Endothelial cell (in vitro differentiated cells): Measurements from ENCODE around the gene FKBP2. TPM values are rescaled to one million over a fixed set of nuclear protein-coding genes. Genes with fewer than 3 reads are reported as not detected.

Source experiments
- DNase-seq: peaks from one replicate; pipeline ENCODE4 v3.0.0; 2021; ENCODE audit warnings: low spot score
- H3K27ac Mint-ChIP-seq: one replicate; pipeline ENCODE4 v1.8.0; 2021; ENCODE audit warnings: mixed read lengths, inconsistent platforms; ENCODE audit not compliant: unreplicated experiment
- H3K27me3 Mint-ChIP-seq: one replicate; pipeline ENCODE4 v1.8.0; 2021; ENCODE audit warnings: mild to moderate bottlenecking, moderate library complexity, mixed read lengths, inconsistent platforms; ENCODE audit not compliant: unreplicated experiment
- H3K36me3 Mint-ChIP-seq: one replicate; pipeline ENCODE4 v1.8.0; 2021; ENCODE audit warnings: mild to moderate bottlenecking, low read depth, mixed read lengths, inconsistent platforms; ENCODE audit not compliant: unreplicated experiment
- H3K4me1 Mint-ChIP-seq: one replicate; pipeline ENCODE4 v1.8.0; 2021; ENCODE audit warnings: mild to moderate bottlenecking, mixed read lengths, inconsistent platforms; ENCODE audit not compliant: unreplicated experiment
- H3K4me3 Mint-ChIP-seq: one replicate; pipeline ENCODE4 v1.8.0; 2021; ENCODE audit warnings: mild to moderate bottlenecking, mixed read lengths, inconsistent platforms; ENCODE audit not compliant: unreplicated experiment
- H3K9me3 Mint-ChIP-seq: one replicate; pipeline ENCODE4 v1.8.0; 2021; ENCODE audit warnings: mixed read lengths, inconsistent platforms; ENCODE audit not compliant: unreplicated experiment
- CTCF ChIP-seq: fragments of 200-600 bp; sonication (generic); IDR thresholded peaks from one replicate; pipeline ENCODE4 v1.5.0; 2021; ENCODE audit warnings: antibody characterized with exemption; ENCODE audit not compliant: unreplicated experiment
- total RNA-seq: library from RNA; stranded (reverse); fragmentation: NEBNext Ultra II Directional; extraction: Animal tissue kit (Norgen Biotek cat#: 25700); gene quantifications from one replicate; pipeline ENCODE4 v1.2.1, GENCODE V29; 2021; ENCODE audit not compliant: unreplicated experiment

The FKBP2 gene
- total RNA-seq, 1 donor from 2014 or later: 35.3 TPM

- Mint-ChIP-seq H3K27me3 (peaks cover 15% of the 10 kb centered on the region), H3K4me3 (peak within 1 kb of the TSS; percentile 91), H3K36me3 (peaks cover 2% of the 10 kb centered on the region), H3K9me3 (no peaks in the 10 kb centered on the region), H3K27ac (peak within 1 kb of the TSS; percentile 64), H3K4me1 (peaks cover 4% of the 10 kb centered on the region)
- no peak for TF ChIP-seq CTCF
- DNase-seq: peak; percentile 80
Measured at GRCh38 chr11:64230171-64230984, 10.5 kb upstream of the FKBP2 start, which contains the start of gene DNAJC4. TSS of gene DNAJC4 (plus strand) at chr11:64230548. CDS start at chr11:64230855, 307 bp downstream.

GRCh38 chr11:64230985-64231365 is 9.9 kb upstream of the FKBP2 start:
- Mint-ChIP-seq H3K4me1 (peaks cover 6% of the 10 kb centered on the region), H3K4me3 (peak overlapping the region; percentile 91), H3K27me3 (peaks cover 17% of the 10 kb centered on the region), H3K27ac (peak overlapping the region; percentile 64), H3K36me3 (peaks cover 5% of the 10 kb centered on the region), H3K9me3 (no peaks in the 10 kb centered on the region)
- no peak for TF ChIP-seq CTCF
- no peak for DNase-seq

GRCh38 chr11:64231546-64231945 is 9.3 kb upstream of the FKBP2 start:
- peaks cover 5% of the 10 kb centered on the region for H3K36me3 Mint-ChIP-seq
- no peak overlapping the region for H3K4me3 Mint-ChIP-seq
- no peak overlapping the region for H3K27ac Mint-ChIP-seq
- no peak for TF ChIP-seq CTCF
- no peaks in the 10 kb centered on the region for H3K9me3 Mint-ChIP-seq
- H3K4me1 Mint-ChIP-seq: peaks cover 6% of the 10 kb centered on the region
- peaks cover 18% of the 10 kb centered on the region for H3K27me3 Mint-ChIP-seq
- DNase-seq: no peak

DNA sequence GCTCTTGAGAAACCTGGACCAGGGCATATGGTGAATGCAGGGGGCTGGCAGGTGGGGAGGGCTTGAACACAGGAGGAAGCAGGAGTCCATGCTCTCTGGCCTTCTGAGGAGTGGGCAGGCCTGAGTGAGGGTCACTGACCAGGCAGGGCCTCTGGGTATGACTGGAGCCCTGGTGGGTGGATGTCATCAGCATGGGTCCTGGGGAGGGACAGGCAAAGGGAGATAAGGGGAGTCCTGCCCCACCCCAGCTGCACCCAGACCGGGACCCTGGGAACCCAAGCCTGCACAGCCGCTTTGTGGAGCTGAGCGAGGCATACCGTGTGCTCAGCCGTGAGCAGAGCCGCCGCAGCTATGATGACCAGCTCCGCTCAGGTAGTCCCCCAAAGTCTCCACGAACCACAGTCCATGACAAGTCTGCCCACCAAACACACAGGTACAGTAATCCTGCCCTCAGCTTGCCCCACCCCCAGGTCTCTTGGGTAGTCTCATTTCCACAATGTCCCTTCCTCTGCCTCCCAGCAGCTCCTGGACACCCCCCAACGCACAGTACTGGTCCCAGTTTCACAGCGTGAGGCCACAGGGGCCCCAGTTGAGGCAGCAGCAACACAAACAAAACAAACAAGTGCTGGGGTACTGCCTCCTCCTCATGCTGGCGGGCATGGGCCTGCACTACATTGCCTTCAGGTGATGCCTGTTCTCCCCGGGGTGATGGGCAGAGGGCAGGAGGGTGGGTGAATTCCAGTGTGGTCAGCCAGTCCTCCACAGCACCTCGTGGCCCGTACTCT is 8.5 kb upstream of the FKBP2 start:
- Mint-ChIP-seq H3K9me3 (no peaks in the 10 kb centered on the region), H3K4me1 (peaks cover 6% of the 10 kb centered on the region), H3K27me3 (peaks cover 19% of the 10 kb centered on the region), H3K27ac (no peak overlapping the region), H3K4me3 (peak overlapping the region; percentile 59), H3K36me3 (peaks cover 5% of the 10 kb centered on the region)
- DNase-seq: no peak
- no peak for TF ChIP-seq CTCF

- no peak for DNase-seq
- TF ChIP-seq CTCF: no peak
- Mint-ChIP-seq H3K27me3 (peaks cover 20% of the 10 kb centered on the region), H3K36me3 (peaks cover 5% of the 10 kb centered on the region), H3K4me1 (peaks cover 3% of the 10 kb centered on the region), H3K27ac (no peak overlapping the region), H3K4me3 (peak overlapping the region; percentile 59), H3K9me3 (no peaks in the 10 kb centered on the region)
Measured at GRCh38 chr11:64232967-64233315, 8.0 kb upstream of the FKBP2 start.
